GM19468 (cell line): ENCODE data around the gene SMPD3.
"Not testable (repeated sequence)": the region's sequence is repeated elsewhere in the genome, so short reads cannot be mapped to it uniquely, and the experiment has no call there.

ENCODE experiments used
- ATAC-seq: cut with Tn5 transposase; IDR thresholded peaks from one replicate; pipeline ENCODE4 v1.9.1; 2021; ENCODE audit warnings: mild to moderate bottlenecking, moderate library complexity, moderate number of reproducible peaks; ENCODE audit not compliant: unreplicated experiment; ENCODE audit errors: extremely low read depth

Gene SMPD3

GRCh38 chr16:68448360-68448970 lies at the start of gene SMPD3:
Gene SMPD3, minus strand, starts transcription at chr16:68448508. Its CDS starts 76,327 bp downstream, at chr16:68372181.
- peak; percentile 94 for ATAC-seq

GRCh38 chr16:68496689-68497088 lies 48.4 kb upstream of the SMPD3 start:
- no peak for ATAC-seq

- ATAC-seq = not testable (repeated sequence)
Observed at GRCh38 chr16:68494261-68494660, 46.0 kb upstream of the SMPD3 start.

- ATAC-seq = no peak
Observed at GRCh38 chr16:68493412-68494070, 45.2 kb upstream of the SMPD3 start.

GRCh38 chr16:68492543-68493411 lies 44.5 kb upstream of the SMPD3 start:
- ATAC-seq = no peak

GRCh38 chr16:68492151-68492542 lies 43.8 kb upstream of the SMPD3 start:
- ATAC-seq = no peak

- no peak for ATAC-seq
Observed at GRCh38 chr16:68491576-68491950, 43.3 kb upstream of the SMPD3 start.

GRCh38 chr16:68490829-68491575 lies 42.7 kb upstream of the SMPD3 start:
- no peak for ATAC-seq

- no peak for ATAC-seq
Observed at GRCh38 chr16:68490358-68490757, 42.0 kb upstream of the SMPD3 start.

- no peak for ATAC-seq
Observed at GRCh38 chr16:68488554-68488953, 40.2 kb upstream of the SMPD3 start.

- no peak for ATAC-seq
Observed at GRCh38 chr16:68487669-68488068, 39.4 kb upstream of the SMPD3 start.

- no peak for ATAC-seq
Observed at GRCh38 chr16:68487203-68487514, 38.9 kb upstream of the SMPD3 start.

- ATAC-seq = no peak
Observed at GRCh38 chr16:68486502-68487202, 38.3 kb upstream of the SMPD3 start.

GRCh38 chr16:68481636-68482035 lies 33.3 kb upstream of the SMPD3 start:
- no peak for ATAC-seq

- ATAC-seq = no peak
Observed at GRCh38 chr16:68480084-68480995, 32.0 kb upstream of the SMPD3 start.

- ATAC-seq = no peak
Observed at GRCh38 chr16:68479271-68479670, 31.0 kb upstream of the SMPD3 start.

- ATAC-seq = no peak
Observed at GRCh38 chr16:68478526-68479250, 30.4 kb upstream of the SMPD3 start.

- no peak for ATAC-seq
Observed at GRCh38 chr16:68475071-68475470, 26.8 kb upstream of the SMPD3 start.
